HEK293 (cell line): ENCODE data around the gene PPP1CA.

Experiments
- CTCF ChIA-PET: fragments of 350-600 bp; formaldehyde crosslinking; extraction: SDS; loops from one replicate; lab custom pipeline; 2021; ENCODE audit warnings: antibody characterized with exemption; lab: Yijun Ruan, JAX
- POLR2A ChIA-PET: fragments of 300-600 bp; formaldehyde crosslinking; extraction: SDS; loops from one replicate; lab custom pipeline; 2020; ENCODE audit warnings: antibody characterized with exemption, inconsistent platforms; lab: Yijun Ruan, JAX
- H3K27ac ChIP-seq: fragments of 200-500 bp; sonication (Bioruptor generic); 2 replicates; pipeline ENCODE4 v1.5.1; 2014; ENCODE audit warnings: low read depth, low read length, control low read depth, inconsistent platforms; ENCODE audit errors: extremely low read depth
- H3K36me3 ChIP-seq, 2 experiments: fragments of 200-500 bp in 1 of 2; sonication (Bioruptor generic) in 1 of 2; 1 replicate in 1 of 2; 2 replicates in 1 of 2; pipeline ENCODE4 v1.5.1; 2014 to 2017; ENCODE audit warnings: inconsistent platforms in 2 of 2, low read length in 2 of 2; ENCODE audit not compliant: control insufficient read depth in 2 of 2, insufficient read depth in 1 of 2
- H3K4me1 ChIP-seq: fragments of 200-500 bp; sonication (Bioruptor generic); 2 replicates; pipeline ENCODE4 v1.5.1; 2014; ENCODE audit warnings: mild to moderate bottlenecking, low read length, inconsistent platforms; ENCODE audit not compliant: control insufficient read depth, insufficient read depth
- H3K4me3 ChIP-seq: 2 replicates; pipeline ENCODE4 v1.5.1; 2011; ENCODE audit warnings: low read depth, mild to moderate bottlenecking, control low read depth, low read length, moderate library complexity
- H3K9me3 ChIP-seq: fragments of 200-500 bp; sonication (Bioruptor generic); 2 replicates; pipeline ENCODE4 v1.5.1; 2014; ENCODE audit warnings: low read depth, low read length, inconsistent platforms; ENCODE audit not compliant: control insufficient read depth, insufficient read depth
- GFI1B ChIP-seq: fragments of 450-650 bp; formaldehyde crosslinking; IDR thresholded peaks from 2 replicates; pipeline ENCODE4 v1.5.1; 2016; ENCODE audit warnings: missing biosample characterization, missing genetic modification characterization
- GLIS1 ChIP-seq: fragments of 450-650 bp; formaldehyde crosslinking; IDR thresholded peaks from 2 replicates; pipeline ENCODE4 v1.5.1; 2016; ENCODE audit warnings: missing biosample characterization, missing genetic modification characterization
- GLIS2 ChIP-seq: fragments of 450-650 bp; formaldehyde crosslinking; IDR thresholded peaks from 2 replicates; pipeline ENCODE4 v1.5.1; 2016; ENCODE audit warnings: missing biosample characterization, missing genetic modification characterization
- KLF1 ChIP-seq: fragments of 450-650 bp; formaldehyde crosslinking; IDR thresholded peaks from 2 replicates; pipeline ENCODE4 v1.5.1; 2016; ENCODE audit warnings: missing biosample characterization, missing genetic modification characterization
- KLF7 ChIP-seq: fragments of 450-650 bp; formaldehyde crosslinking; IDR thresholded peaks from 2 replicates; pipeline ENCODE4 v1.5.1; 2016; ENCODE audit warnings: missing biosample characterization, missing genetic modification characterization, borderline replicate concordance
- SETDB1 ChIP-seq: IDR thresholded peaks from one replicate; pipeline ENCODE4 v1.6.1; 2017; ENCODE audit warnings: mild to moderate bottlenecking, low read length, moderate library complexity, mixed read lengths; ENCODE audit not compliant: insufficient read length
- SP7 ChIP-seq: fragments of 450-650 bp; formaldehyde crosslinking; IDR thresholded peaks from 2 replicates; pipeline ENCODE4 v1.5.1; 2016; ENCODE audit warnings: missing biosample characterization, missing genetic modification characterization
- TRIM28 ChIP-seq: IDR thresholded peaks from 2 replicates; pipeline ENCODE4 v1.6.1; 2011; ENCODE audit warnings: low read length, control low read depth, borderline replicate concordance
- ZBTB48 ChIP-seq: fragments of 450-650 bp; formaldehyde crosslinking; IDR thresholded peaks from 2 replicates; pipeline ENCODE4 v1.5.1; 2016; ENCODE audit warnings: missing biosample characterization, missing genetic modification characterization
- ZFP37 ChIP-seq: fragments of 450-650 bp; formaldehyde crosslinking; IDR thresholded peaks from 2 replicates; pipeline ENCODE4 v1.5.1; 2016; ENCODE audit warnings: missing biosample characterization, missing genetic modification characterization
- ZIC2 ChIP-seq: fragments of 450-650 bp; formaldehyde crosslinking; IDR thresholded peaks from 2 replicates; pipeline ENCODE4 v1.5.1; 2016; ENCODE audit warnings: missing biosample characterization, missing genetic modification characterization
- ZNF10 ChIP-seq: fragments of 450-650 bp; formaldehyde crosslinking; IDR thresholded peaks from 2 replicates; pipeline ENCODE4 v1.5.1; 2017; ENCODE audit warnings: missing biosample characterization, missing genetic modification characterization
- ZNF426 ChIP-seq: fragments of 450-650 bp; formaldehyde crosslinking; IDR thresholded peaks from 2 replicates; pipeline ENCODE4 v1.5.1; 2017; ENCODE audit warnings: missing biosample characterization, missing genetic modification characterization, mild to moderate bottlenecking, inconsistent platforms, moderate library complexity
- ZNF596 ChIP-seq: fragments of 450-650 bp; IDR thresholded peaks from 2 replicates; pipeline ENCODE4 v1.5.0; 2018; ENCODE audit warnings: missing biosample characterization, mild to moderate bottlenecking, missing genetic modification characterization, moderate library complexity
- ZNF600 ChIP-seq: fragments of 450-650 bp; formaldehyde crosslinking; IDR thresholded peaks from 2 replicates; pipeline ENCODE4 v1.5.1; 2016; ENCODE audit warnings: missing biosample characterization, missing genetic modification characterization
- ZNF664 ChIP-seq: fragments of 450-650 bp; formaldehyde crosslinking; IDR thresholded peaks from 2 replicates; pipeline ENCODE4 v1.5.1; 2016; ENCODE audit warnings: missing biosample characterization, missing genetic modification characterization
- ZNF76 ChIP-seq: fragments of 450-650 bp; formaldehyde crosslinking; IDR thresholded peaks from 2 replicates; pipeline ENCODE4; 2016; ENCODE audit warnings: low read depth, missing biosample characterization, missing genetic modification characterization, borderline replicate concordance
- ZNF830 ChIP-seq: fragments of 450-650 bp; IDR thresholded peaks from 2 replicates; pipeline ENCODE4 v1.5.0; 2018; ENCODE audit warnings: missing biosample characterization, missing genetic modification characterization, low read depth, mild to moderate bottlenecking, moderate library complexity
- ZNF837 ChIP-seq: fragments of 450-650 bp; formaldehyde crosslinking; IDR thresholded peaks from 2 replicates; pipeline ENCODE4 v1.5.1; 2016; ENCODE audit warnings: missing biosample characterization, missing genetic modification characterization
- TF ChIP-seq, protein P1 (sequence below): fragments of 450-650 bp; formaldehyde crosslinking; IDR thresholded peaks from 2 replicates; pipeline ENCODE4 v1.5.1; 2016; ENCODE audit warnings: missing biosample characterization, missing genetic modification characterization

Gene PPP1CA

GRCh38 chr11:67372321-67372992 is 29.2 kb downstream of the PPP1CA start:
- H3K4me1 ChIP-seq: peaks cover 3% of the 10 kb centered on the region; the same call in 1 of the 2 replicates
- no peaks in the 10 kb centered on the region for H3K9me3 ChIP-seq
- CTCF ChIA-PET: interaction anchor here (0.7 to 30.4 kb wide), 3 partner anchors 9 to 32 kb away, joined by 4 to 898 read pairs (median 898); partner anchors contain the start of genes CLCF1, POLD4 and RAD9A
- H3K36me3 ChIP-seq: no peaks in the 10 kb centered on the region
- no peak for TF ChIP-seq SP7 (tag by site-specific recombination)
- no peak for TF ChIP-seq ZNF664
- no peak for TF ChIP-seq ZNF596 (tag by site-specific recombination)
- no peak for TF ChIP-seq SETDB1
- no peak for TF ChIP-seq GFI1B (tag by site-specific recombination)
- TF ChIP-seq ZIC2 (tag by site-specific recombination): peak; percentile 54; the same call in 1 of the 2 replicates
- peak; percentile 28; the same call in 1 of the 2 replicates for TF ChIP-seq KLF1 (tag by site-specific recombination)
- TF ChIP-seq ZNF830 (tag by site-specific recombination): no peak
- TF ChIP-seq GLIS1 (tag by site-specific recombination): peak; percentile 30; the same call in 1 of the 2 replicates
- TF ChIP-seq ZNF10 (tag by site-specific recombination): no peak
- TF ChIP-seq, protein P1, sequence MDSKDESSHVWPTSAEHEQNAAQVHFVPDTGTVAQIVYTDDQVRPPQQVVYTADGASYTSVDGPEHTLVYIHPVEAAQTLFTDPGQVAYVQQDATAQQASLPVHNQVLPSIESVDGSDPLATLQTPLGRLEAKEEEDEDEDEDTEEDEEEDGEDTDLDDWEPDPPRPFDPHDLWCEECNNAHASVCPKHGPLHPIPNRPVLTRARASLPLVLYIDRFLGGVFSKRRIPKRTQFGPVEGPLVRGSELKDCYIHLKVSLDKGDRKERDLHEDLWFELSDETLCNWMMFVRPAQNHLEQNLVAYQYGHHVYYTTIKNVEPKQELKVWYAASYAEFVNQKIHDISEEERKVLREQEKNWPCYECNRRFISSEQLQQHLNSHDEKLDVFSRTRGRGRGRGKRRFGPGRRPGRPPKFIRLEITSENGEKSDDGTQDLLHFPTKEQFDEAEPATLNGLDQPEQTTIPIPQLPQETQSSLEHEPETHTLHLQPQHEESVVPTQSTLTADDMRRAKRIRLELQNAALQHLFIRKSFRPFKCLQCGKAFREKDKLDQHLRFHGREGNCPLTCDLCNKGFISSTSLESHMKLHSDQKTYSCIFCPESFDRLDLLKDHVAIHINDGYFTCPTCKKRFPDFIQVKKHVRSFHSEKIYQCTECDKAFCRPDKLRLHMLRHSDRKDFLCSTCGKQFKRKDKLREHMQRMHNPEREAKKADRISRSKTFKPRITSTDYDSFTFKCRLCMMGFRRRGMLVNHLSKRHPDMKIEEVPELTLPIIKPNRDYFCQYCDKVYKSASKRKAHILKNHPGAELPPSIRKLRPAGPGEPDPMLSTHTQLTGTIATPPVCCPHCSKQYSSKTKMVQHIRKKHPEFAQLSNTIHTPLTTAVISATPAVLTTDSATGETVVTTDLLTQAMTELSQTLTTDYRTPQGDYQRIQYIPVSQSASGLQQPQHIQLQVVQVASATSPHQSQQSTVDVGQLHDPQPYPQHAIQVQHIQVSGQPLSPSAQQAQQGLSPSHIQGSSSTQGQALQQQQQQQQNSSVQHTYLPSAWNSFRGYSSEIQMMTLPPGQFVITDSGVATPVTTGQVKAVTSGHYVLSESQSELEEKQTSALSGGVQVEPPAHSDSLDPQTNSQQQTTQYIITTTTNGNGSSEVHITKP (tag by site-specific recombination): peak; percentile 54
- no peak for TF ChIP-seq TRIM28
- TF ChIP-seq ZFP37 (tag by site-specific recombination): no peak
- no peak for TF ChIP-seq ZNF837 (tag by site-specific recombination)
- no peak for TF ChIP-seq KLF7 (tag by site-specific recombination)
- peak; percentile 29; the same call in 1 of the 2 replicates for TF ChIP-seq GLIS2
- TF ChIP-seq ZBTB48: no peak
- TF ChIP-seq ZNF426: no peak
- H3K4me3 ChIP-seq: peak overlapping the region; percentile 57
- POLR2A ChIA-PET: interaction anchor here (0.6 to 4.2 kb wide), 4 partner anchors 18 to 28 kb away, joined by 3 to 30 read pairs (median 4); partner anchors contain the start of genes POLD4 and RAD9A
- peak overlapping the region; percentile 37; the same call in 1 of the 2 replicates for H3K27ac ChIP-seq

DNA sequence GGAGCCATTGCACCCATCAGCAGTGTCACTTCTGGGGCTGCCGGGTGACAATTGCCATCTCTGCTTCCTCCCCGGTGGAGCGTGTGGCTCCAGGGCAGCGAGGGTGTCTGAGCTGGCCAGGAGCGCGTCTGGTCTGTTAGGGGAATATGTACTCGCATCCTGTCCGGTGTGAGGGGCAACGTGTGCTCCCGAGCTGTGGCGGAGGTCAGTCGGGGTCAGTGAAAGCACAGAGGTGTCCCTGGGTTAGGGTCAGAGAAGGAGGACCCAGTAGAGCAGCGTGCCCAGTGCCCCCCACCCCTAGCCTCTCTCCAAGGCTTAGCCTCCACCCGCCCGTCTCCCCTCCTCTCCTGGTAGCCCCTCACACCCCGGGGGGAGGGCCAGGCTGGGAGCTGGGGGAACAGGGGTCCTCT is 29.7 kb downstream of the PPP1CA start:
- Histone ChIP-seq H3K36me3 (no peaks in the 10 kb centered on the region), H3K4me3 (no peak overlapping the region), H3K27ac (no peak overlapping the region), H3K4me1 (peaks cover 3% of the 10 kb centered on the region; the same call in 1 of the 2 replicates), H3K9me3 (no peaks in the 10 kb centered on the region)
- CTCF ChIA-PET: interaction anchor here (0.7 to 30.4 kb wide), 5 partner anchors 8 to 110 kb away, joined by 3 to 898 read pairs (median 4); partner anchors contain the start of genes CLCF1, POLD4 and RAD9A
- POLR2A ChIA-PET: interaction anchor here (0.6 to 4.2 kb wide), 4 partner anchors 16 to 27 kb away, joined by 3 to 30 read pairs (median 4); partner anchors contain the start of genes POLD4 and RAD9A
- TF ChIP-seq ZNF76: no peak
- TF ChIP-seq ZNF600 (tag by site-specific recombination): 0 out of 2 replicates have a peak, but pooled peaks have one; percentile 5
